Measurements from ENCODE around the gene SPACA7.
"Not testable (repeated sequence)": the region's sequence is repeated elsewhere in the genome, so short reads cannot be mapped to it uniquely, and the experiment has no call there.

SPACA7 gene

DNA sequence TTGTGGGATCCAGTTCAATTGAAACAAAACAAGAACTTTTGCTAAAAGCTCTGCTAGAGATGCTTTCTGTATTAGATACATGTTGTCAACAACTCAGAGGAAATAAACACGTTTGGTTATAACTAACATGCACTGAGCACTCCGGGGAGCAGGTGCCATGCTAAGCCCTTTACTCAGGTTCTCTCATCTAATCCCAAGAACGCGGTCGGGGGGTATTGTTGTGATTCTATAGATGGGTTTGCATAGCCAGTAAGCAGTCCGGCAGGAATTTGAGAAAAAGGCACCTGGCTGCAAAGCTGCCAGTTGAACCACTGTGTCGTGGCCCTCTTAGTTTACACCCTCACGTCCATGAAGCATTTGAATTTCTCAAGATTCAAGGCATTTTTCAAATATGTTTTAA lies 24.3 kb upstream of the SPACA7 start:
- no peak for DNase-seq

- no peak for DNase-seq
Measured at GRCh38 chr13:112353856-112354255, 22.3 kb upstream of the SPACA7 start.

GRCh38 chr13:112354330-112355273 lies 21.6 kb upstream of the SPACA7 start:
- DNase-seq, result no peak

DNA sequence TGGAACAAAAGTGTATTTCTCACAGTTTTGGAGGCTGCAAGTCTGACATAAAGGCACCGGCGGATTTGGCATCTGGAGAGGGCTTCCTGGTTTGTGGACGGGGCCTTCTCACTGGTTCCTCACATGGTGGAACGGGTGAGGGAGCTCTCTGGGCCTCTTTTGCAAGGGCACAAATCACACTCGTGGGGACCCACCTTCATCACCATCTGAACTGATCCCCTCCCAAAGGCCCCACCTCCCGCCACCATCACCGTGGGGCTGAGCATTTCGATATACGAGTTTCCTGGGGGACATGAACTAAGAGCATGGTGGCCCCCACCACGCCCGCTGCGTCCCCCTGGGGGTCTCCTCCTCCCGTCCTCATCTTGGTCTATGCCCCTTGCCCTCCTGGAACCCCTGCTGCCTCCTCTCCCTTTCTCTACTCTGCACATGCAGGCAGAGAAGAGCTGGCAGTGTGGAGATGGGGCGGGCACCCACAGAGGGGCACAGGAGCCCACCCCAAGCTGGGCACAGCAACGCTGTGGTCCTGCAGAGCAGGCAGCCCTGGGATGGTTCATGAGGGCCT lies 20.8 kb upstream of the SPACA7 start:
- no peak for DNase-seq

GRCh38 chr13:112356190-112356589 lies 20.0 kb upstream of the SPACA7 start:
- no peak for DNase-seq

GRCh38 chr13:112358156-112358555 lies 18.0 kb upstream of the SPACA7 start:
- no peak for DNase-seq

DNA sequence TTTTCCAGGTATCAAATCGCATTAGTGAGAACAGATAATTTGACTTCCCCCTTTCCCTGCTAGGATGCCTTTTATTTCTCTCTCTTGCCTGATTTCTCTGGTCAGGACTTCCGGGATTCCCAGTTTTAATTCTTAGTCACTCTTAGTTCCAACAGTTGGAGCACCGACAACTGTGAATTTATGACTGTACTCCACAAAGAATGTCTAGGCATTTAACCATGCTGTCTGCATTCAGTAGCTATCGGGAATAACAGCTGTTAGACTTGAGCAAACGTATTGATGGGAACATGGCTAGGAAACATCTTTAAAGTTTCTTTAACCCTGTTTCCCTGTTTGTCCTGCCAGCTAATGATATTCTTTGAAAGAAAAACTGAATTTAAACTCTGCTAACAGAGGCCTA lies 14.1 kb upstream of the SPACA7 start:
- no peak for DNase-seq

DNA sequence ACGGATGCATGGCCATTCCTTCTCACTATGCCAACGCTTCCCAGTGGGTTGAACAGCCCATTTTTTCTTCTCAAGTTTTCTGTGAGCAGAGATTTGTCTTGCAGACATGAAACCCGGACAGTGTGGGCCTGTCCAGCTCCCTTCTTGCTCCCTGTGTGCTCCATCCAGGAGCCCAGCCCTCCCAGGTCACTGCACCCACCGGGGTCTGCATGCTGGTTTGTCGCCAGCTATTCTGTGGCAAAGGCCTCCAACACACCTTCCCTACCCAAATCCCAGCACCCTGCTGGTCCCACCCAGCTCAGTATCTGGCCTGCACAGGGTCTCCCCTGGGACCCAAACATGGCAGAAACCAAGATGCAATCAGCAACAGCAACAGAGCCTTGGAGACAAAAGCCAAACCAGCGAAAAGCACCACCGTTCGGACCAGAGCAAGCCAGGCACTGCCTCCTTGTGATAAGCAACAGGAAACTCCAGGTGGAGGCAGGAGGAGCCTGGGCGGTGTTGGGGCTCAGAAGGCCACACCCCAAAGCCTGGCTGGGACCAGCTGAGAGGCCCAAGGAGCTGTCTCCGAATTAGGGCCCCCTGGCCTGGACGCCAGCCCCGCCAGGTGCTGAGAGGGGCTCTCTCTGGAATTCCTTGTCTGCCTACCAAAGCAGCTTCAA lies 12.2 kb upstream of the SPACA7 start:
- DNase-seq, result no peak

DNA sequence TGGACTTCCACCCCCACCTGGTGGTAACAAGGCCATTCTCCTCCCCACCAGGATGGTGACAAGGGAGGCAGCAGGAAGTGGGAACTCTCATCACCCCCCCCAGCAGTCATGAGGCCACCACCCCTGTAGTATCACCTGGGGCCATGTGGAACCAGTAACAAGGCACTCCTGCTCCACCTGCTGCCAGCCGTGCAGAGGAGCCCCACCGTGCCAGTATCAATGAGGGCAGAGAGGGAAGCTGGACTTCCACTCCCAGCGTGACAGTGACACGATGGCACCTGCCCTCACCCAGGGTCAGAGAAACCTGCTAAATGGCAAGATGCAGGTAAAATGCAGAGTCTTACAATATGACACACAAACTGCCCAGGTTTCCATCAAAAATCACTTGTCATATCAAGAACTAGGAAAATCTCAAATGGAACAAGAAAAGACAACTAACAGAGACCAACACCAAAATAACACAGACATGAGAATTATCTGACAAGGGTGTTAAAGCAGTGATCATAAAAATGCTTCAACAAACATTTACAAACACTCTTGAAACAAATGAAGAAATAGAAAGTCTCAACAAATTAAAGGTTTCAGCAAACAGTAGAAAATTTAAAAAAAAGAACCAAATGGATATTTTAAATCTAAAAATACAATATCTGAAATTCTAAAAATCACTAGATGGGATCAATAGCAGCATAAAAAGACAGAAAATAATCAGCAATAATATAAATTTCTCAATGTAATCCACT lies 9.1 kb upstream of the SPACA7 start:
- no peak for DNase-seq

- DNase-seq, result no peak
Measured at GRCh38 chr13:112368883-112369282, 7.3 kb upstream of the SPACA7 start.

- DNase-seq, result no peak
Measured at GRCh38 chr13:112370311-112370710, 5.8 kb upstream of the SPACA7 start.

- DNase-seq, result no peak
Measured at GRCh38 chr13:112374271-112374670, 1.9 kb upstream of the SPACA7 start.

DNA sequence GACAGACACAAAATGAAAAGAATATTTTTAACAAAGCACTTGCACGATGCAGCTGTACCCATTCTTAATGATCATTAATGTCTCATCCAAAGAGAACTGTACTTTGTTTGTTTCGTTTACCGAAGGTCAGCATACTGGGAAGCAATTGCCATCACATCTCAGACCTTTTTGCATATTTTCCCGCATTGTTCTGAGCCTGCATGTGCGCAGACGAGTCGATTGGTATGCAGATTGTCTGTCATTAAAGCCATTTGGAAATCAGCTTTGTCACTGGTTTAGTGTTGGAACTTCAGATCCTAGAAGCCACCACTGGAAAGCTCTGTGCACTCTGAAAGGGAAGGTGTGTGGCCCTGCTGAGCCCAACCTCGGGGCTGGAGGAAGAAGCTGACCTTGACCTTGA lies 15.6 kb downstream of the SPACA7 start:
- DNase-seq, result no peak

GRCh38 chr13:112392719-112393118 lies 16.6 kb downstream of the SPACA7 start:
- no peak for DNase-seq

DNA sequence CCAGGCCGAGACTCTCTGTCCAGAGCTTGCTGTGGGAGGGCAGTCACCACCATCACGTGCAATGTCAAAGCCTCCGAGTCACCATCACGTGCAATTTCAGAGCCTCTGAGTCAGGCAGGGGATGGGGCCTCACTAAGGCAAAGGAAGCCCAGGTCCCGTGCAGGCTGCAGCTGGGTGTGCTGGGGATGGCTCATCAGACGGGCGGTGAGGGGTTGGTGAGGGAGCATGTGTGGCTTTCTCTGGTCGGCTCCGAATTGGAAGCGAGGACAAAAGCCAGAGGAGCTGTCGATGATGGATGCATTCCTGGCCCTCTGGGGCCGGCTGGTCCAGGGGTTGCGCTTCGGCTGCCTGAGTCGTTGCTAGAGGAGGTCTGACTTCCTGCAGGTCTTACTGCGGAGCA lies 18.9 kb downstream of the SPACA7 start:
- DNase-seq, result not testable (repeated sequence)

GRCh38 chr13:112395941-112396340 lies 19.8 kb downstream of the SPACA7 start:
- DNase-seq, result not testable (repeated sequence)

DNA sequence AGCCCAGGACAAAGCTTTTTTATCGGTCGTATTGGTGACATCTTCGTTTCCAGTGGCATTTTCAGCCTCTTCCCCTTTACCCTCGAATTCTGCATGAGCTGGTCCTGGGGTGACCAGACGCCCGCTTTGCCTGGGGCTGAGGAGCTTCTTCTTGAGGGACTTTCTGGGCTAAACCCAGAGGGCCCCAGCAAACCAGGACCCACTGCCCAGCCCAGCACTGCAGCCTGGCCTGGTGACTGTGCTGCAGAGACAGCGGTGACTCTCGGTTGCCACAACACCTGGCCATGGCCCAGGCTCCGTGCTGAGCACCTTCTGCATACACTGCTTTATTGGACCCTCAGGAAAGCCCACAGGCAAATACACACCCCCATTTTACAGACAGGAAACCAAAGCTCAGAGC lies 21.0 kb downstream of the SPACA7 start:
- DNase-seq, result no peak

DNA sequence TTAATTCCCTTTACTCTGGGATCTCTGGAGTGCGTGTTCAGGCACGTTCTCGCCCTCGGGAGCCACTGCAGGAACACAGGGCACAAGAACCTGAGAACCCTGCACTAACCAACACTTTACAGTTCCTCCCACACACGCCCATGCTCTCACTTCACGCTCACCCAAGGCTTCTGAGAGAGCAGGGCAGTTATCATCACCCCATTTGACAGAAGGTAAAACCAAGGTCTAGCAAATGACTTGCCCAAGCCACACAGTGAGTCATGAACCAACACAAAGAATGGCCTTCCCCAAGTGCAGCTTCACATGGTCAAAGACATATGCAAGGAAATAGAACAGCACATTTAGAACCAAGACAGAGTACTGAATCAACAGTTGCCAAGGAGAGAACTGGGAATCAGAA lies 22.2 kb downstream of the SPACA7 start:
- DNase-seq, result not testable (repeated sequence)

DNA sequence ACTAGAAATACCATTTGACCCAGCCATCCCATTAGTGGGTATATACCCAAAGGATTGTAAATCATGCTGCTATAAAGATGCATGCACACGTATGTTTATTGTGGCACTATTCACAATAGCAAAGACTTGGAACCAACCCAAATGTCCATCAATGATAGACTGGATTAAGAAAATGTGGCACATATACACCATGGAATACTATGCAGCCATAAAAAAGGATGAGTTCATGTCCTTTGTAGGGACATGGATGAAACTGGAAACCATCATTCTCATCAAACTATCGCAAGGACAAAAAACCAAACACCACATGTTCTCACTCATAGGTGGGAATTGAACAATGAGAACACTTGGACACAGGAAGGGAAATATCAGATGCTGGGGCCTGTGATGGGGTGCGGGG lies 33.7 kb downstream of the SPACA7 start:
- DNase-seq, result not testable (repeated sequence)

DNA sequence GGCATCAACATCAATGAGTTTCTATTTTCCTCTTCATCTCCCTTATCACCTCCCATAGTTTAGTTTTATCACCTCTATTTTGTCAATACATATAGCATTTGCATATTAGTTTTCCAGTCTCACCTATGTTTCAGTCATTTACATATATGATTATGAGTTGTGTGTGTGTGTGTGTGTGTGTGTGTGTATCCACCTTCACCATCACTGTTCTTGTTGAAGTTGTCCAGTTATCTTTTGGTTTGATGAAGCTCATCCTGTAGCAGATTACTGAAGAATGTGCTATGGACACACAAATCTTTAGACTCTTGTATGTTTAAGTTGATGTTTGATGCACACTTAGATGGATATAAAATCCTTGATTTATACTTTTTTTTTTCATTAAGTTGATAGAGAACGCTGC lies 40.5 kb downstream of the SPACA7 start:
- DNase-seq, result no peak

DNA sequence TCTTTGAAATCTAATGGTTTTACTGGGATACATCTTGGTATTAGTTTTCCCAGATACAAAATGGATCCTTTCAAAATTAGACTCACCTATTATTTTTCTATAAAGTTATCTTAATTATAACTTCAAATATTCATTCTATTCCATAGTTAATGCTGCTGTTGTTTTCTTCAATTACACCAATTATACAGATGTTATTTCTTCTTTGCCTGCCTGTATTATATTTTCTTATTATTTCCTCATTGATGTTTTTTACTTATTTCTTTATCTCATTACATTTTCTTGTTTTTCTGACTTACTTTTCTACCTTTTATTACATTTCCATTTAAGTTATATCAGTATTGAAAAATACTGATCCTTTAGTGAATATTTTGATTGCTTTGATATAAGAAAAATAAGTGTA lies 40.9 kb downstream of the SPACA7 start:
- no peak for DNase-seq

DNA sequence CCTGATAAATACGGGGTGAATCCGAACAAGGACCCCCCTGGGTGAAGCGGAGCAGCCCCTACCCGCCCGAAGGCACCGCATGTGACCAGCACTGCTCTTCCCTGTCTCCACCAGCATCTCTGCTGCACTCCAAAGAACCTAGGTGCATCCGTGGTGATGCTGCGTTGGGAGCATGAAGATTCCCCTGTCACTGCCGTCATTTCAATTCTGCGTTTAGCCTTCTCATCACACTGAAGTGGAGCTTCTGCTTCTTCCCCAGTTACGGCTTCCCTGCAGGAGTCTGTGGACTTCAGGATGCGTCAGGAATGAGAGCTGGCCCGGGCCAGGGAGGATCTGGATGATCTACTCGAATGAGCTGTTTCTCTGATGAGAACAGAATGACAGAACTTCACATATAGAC lies 47.9 kb downstream of the SPACA7 start:
- DNase-seq, result no peak

- no peak for DNase-seq
Measured at GRCh38 chr13:112428704-112429103, 52.5 kb downstream of the SPACA7 start.

All from activated CD4-positive, alpha-beta T cell treated with anti-CD3 and anti-CD28 coated beads, Interleukin-2, Interleukin-6, amounts not matched to agents 100 ng/mL and 50 ng/mL, durations not matched to agents 16 hours and 8 hours (primary cell).